DOHH2 (cell line): ENCODE measurements around the gene CBX7.

ENCODE experiments used
- H3F3A ChIP-seq: fragments of 200-600 bp; sonication (generic), shearing (Covaris generic); 2 replicates; pipeline ENCODE4 v1.6.0; 2016; ENCODE audit warnings: antibody characterized with exemption, mild to moderate bottlenecking; ENCODE audit not compliant: control insufficient read depth, insufficient read depth
- H3K27ac ChIP-seq: fragments of 200-600 bp; sonication (generic); 2 replicates; pipeline ENCODE4 v1.5.1; 2014; ENCODE audit warnings: low read depth, mild to moderate bottlenecking, low read length, moderate library complexity
- H3K27me3 ChIP-seq: fragments of 200-600 bp; sonication (generic); 2 replicates; pipeline ENCODE4 v1.6.1; 2014; ENCODE audit warnings: mild to moderate bottlenecking, low read length, mixed read lengths; ENCODE audit not compliant: control insufficient read depth
- H3K36me3 ChIP-seq: fragments of 200-600 bp; sonication (generic); 2 replicates; pipeline ENCODE4 v1.6.1; 2014; ENCODE audit warnings: mild to moderate bottlenecking, low read length, moderate library complexity, mixed read lengths; ENCODE audit not compliant: control insufficient read depth
- H3K4me1 ChIP-seq: fragments of 200-600 bp; sonication (generic); 2 replicates; pipeline ENCODE4 v1.6.1; 2014; ENCODE audit warnings: mild to moderate bottlenecking, low read length, mixed read lengths; ENCODE audit not compliant: control insufficient read depth
- H3K4me2 ChIP-seq: fragments of 200-600 bp; sonication (generic); 2 replicates; pipeline ENCODE4 v1.6.0; 2014; ENCODE audit warnings: mild to moderate bottlenecking, low read length, moderate library complexity
- H3K4me3 ChIP-seq: fragments of 200-600 bp; sonication (generic); 2 replicates; pipeline ENCODE4 v1.5.1; 2014; ENCODE audit warnings: mild to moderate bottlenecking, low read length, mixed read lengths
- H3K79me2 ChIP-seq: fragments of 200-600 bp; sonication (generic); 2 replicates; pipeline ENCODE4 v1.6.1; 2014; ENCODE audit warnings: mild to moderate bottlenecking, low read length, mixed read lengths; ENCODE audit not compliant: control insufficient read depth
- H3K9me2 ChIP-seq: fragments of 200-600 bp; sonication (generic); replicated peaks from 2 replicates; pipeline ENCODE4 v1.6.1; 2014; ENCODE audit warnings: mild to moderate bottlenecking, low read length, mixed read lengths; ENCODE audit not compliant: control insufficient read depth
- H3K9me3 ChIP-seq: fragments of 200-600 bp; sonication (generic); 2 replicates; pipeline ENCODE4 v1.6.1; 2014; ENCODE audit warnings: antibody characterized with exemption, low read length, mixed read lengths; ENCODE audit not compliant: control insufficient read depth, insufficient read depth
- H4K20me1 ChIP-seq: fragments of 200-600 bp; sonication (generic); 2 replicates; pipeline ENCODE4 v1.6.0; 2014; ENCODE audit warnings: low read depth, mild to moderate bottlenecking, antibody characterized with exemption, low read length, moderate library complexity; ENCODE audit not compliant: control insufficient read depth, insufficient read depth
- CTCF ChIP-seq: fragments of 200-600 bp; sonication (generic); IDR thresholded peaks from one replicate; pipeline ENCODE4 v1.5.1; 2014; ENCODE audit warnings: antibody characterized with exemption, mild to moderate bottlenecking, low read depth, low read length; ENCODE audit not compliant: poor library complexity, severe bottlenecking
- EZH2phosphoT487 ChIP-seq: fragments of 200-600 bp; sonication (generic); IDR thresholded peaks from 2 replicates; pipeline ENCODE4 v1.6.1; 2017; ENCODE audit warnings: borderline replicate concordance, mild to moderate bottlenecking, antibody characterized with exemption, low read length, moderate library complexity, mixed read lengths

The CBX7 gene

GRCh38 chr22:39129081-39129480 lies 23.4 kb downstream of the CBX7 start:
- no peaks in the 10 kb centered on the region for H3K9me3 ChIP-seq
- H4K20me1 ChIP-seq = no peaks in the 10 kb centered on the region
- TF ChIP-seq CTCF (no peak), EZH2phosphoT487 (no peak)
- no peaks in the 10 kb centered on the region for H3K4me1 ChIP-seq
- H3K36me3 ChIP-seq = no peaks in the 10 kb centered on the region
- no peaks in the 10 kb centered on the region for H3K9me2 ChIP-seq
- no peak overlapping the region for H3K4me3 ChIP-seq
- H3F3A ChIP-seq = no peaks in the 10 kb centered on the region
- H3K79me2 ChIP-seq = no peaks in the 10 kb centered on the region
- H3K27ac ChIP-seq = no peak overlapping the region
- H3K4me2 ChIP-seq = no peak overlapping the region
- H3K27me3 ChIP-seq = no peaks in the 10 kb centered on the region

- Histone ChIP-seq H3K27ac (no peak overlapping the region), H3K27me3 (no peaks in the 10 kb centered on the region), H4K20me1 (no peaks in the 10 kb centered on the region), H3K9me3 (no peaks in the 10 kb centered on the region), H3K4me1 (no peaks in the 10 kb centered on the region), H3F3A (no peaks in the 10 kb centered on the region), H3K4me3 (no peak overlapping the region), H3K79me2 (no peaks in the 10 kb centered on the region), H3K4me2 (no peak overlapping the region), H3K36me3 (no peaks in the 10 kb centered on the region), H3K9me2 (no peaks in the 10 kb centered on the region)
- TF ChIP-seq EZH2phosphoT487 (no peak), CTCF (no peak)
Measured at GRCh38 chr22:39128508-39128907, 24.0 kb downstream of the CBX7 start.

GRCh38 chr22:39125622-39126021 lies 26.9 kb downstream of the CBX7 start:
- Histone ChIP-seq H3K9me3 (no peaks in the 10 kb centered on the region), H3K4me2 (no peak overlapping the region), H3K27ac (no peak overlapping the region), H3F3A (no peaks in the 10 kb centered on the region; the same call in 1 of the 2 replicates), H3K9me2 (no peaks in the 10 kb centered on the region), H3K27me3 (no peaks in the 10 kb centered on the region), H3K4me1 (peaks cover 2% of the 10 kb centered on the region; the same call in 1 of the 2 replicates), H3K79me2 (no peaks in the 10 kb centered on the region), H3K36me3 (no peaks in the 10 kb centered on the region), H4K20me1 (no peaks in the 10 kb centered on the region), H3K4me3 (no peak overlapping the region)
- TF ChIP-seq EZH2phosphoT487 (no peak), CTCF (no peak)
